ENCODE measurements around the gene CLTCL1.
"Not testable (repeated sequence)": the region's sequence is repeated elsewhere in the genome, so short reads cannot be mapped to it uniquely, and the experiment has no call there.

The CLTCL1 gene

DNA sequence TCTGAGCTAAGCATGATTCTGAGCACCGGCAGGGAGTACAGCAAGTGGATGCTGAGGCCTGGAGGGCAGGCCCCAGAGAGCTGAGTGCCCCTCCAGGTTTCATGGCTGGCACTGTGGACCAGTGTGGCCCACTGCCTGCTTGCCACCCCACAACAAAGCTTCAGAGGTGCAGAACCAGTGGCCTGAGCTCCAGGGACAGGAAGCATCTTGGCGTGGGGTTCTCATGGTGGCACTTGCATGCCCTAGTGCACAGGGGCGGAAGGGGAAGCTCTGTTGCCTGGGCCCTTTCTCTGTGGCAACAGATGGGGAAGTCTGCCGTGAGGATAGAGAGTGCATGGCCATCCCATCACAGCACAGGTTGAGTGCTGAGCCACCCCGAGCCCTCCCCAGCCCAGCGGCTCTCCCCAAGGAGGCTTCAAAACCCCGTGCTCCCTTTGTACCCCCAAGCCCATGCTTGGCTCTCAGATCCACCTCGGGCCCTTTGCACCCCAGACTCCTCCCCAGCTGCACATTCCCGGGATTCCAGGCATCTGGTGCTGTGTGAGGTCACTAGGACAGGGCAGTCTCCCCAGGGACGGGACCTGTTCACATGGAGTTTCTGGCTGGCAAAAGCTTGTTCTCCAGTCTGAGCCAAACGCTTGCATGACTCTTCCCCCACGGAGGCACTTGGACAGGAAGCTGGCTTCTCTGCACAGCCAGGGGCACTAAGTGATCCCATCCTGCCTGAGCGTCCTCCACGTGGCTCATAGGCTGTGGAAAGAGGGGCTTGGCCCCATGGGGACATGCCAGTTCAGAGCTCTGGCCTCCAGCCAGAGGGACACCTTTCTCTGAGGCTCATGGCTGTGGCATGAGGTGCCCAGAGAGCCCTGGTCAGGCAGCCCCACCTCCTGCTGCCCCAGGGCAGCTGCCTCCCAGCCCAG, 117.2 kb downstream of the CLTCL1 start:
- H3K36me3 Mint-ChIP-seq: no peaks in the 10 kb centered on the region
- peak; percentile 62 for ATAC-seq
- peak overlapping the region; percentile 62 for H3K4me3 Mint-ChIP-seq
- no peaks in the 10 kb centered on the region for H3K9me3 Mint-ChIP-seq
- peak overlapping the region; percentile 78 for H3K27ac Mint-ChIP-seq
- peaks cover 12% of the 10 kb centered on the region for H3K27me3 Mint-ChIP-seq
- H3K4me1 Mint-ChIP-seq: peaks cover 72% of the 10 kb centered on the region

GRCh38 chr22:19173047-19174035, 118.2 kb downstream of the CLTCL1 start:
- peak overlapping the region; percentile 78 for H3K27ac Mint-ChIP-seq
- no peaks in the 10 kb centered on the region for H3K9me3 Mint-ChIP-seq
- H3K36me3 Mint-ChIP-seq: no peaks in the 10 kb centered on the region
- H3K4me3 Mint-ChIP-seq: peak overlapping the region; percentile 78
- peaks cover 67% of the 10 kb centered on the region for H3K4me1 Mint-ChIP-seq
- peaks cover 23% of the 10 kb centered on the region for H3K27me3 Mint-ChIP-seq
- ATAC-seq: no peak

DNA sequence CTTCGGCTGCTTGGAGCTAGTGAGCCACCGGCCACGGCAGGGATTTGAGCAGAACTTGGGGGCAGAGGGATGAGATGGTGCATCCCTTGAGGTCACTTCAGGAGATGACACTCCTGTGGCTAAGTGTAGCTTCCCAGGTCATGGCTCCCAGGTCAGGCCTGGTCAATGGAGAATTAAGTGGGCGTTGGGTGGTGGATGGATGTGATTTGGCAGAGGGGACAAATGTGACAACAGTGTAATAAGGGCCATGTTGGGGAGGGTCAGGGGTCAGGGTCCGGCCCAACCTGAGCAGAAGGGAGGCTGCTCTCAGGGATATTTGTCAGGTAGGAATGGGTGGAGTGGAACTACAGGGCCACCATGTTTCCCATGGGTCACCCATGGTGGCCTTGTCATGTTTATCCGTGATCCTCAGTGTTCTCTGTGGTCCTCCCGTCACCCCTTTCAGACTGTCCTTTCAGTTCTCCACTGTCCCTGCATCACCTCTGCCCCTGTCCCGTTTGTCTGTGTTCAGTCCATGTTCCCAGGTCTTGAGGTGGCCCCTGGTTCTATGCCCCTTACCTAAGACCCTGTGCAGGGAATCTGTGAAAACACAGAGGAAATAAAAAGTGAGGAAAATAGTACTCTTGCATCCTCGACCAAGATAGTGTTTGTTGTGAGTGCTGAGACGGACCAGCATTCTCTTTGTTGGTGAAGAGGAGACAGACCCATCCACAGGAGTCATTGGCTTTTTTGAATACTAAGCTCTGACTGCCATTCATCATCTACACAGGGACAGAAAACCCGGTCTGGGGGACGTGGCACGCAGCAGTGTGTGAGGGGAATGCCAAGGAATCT, 119.1 kb downstream of the CLTCL1 start:
- Mint-ChIP-seq H3K36me3 (no peaks in the 10 kb centered on the region), H3K27ac (peak overlapping the region; percentile 78), H3K4me3 (peak overlapping the region; percentile 78), H3K9me3 (no peaks in the 10 kb centered on the region), H3K4me1 (peaks cover 67% of the 10 kb centered on the region), H3K27me3 (peaks cover 32% of the 10 kb centered on the region)
- ATAC-seq: no peak

GRCh38 chr22:19169947-19170318, 121.6 kb downstream of the CLTCL1 start:
- Mint-ChIP-seq H3K9me3 (no peaks in the 10 kb centered on the region), H3K4me3 (peak overlapping the region; percentile 52), H3K36me3 (no peaks in the 10 kb centered on the region), H3K27ac (no peak overlapping the region), H3K27me3 (peaks cover 46% of the 10 kb centered on the region), H3K4me1 (peaks cover 44% of the 10 kb centered on the region)
- no peak for ATAC-seq

DNA sequence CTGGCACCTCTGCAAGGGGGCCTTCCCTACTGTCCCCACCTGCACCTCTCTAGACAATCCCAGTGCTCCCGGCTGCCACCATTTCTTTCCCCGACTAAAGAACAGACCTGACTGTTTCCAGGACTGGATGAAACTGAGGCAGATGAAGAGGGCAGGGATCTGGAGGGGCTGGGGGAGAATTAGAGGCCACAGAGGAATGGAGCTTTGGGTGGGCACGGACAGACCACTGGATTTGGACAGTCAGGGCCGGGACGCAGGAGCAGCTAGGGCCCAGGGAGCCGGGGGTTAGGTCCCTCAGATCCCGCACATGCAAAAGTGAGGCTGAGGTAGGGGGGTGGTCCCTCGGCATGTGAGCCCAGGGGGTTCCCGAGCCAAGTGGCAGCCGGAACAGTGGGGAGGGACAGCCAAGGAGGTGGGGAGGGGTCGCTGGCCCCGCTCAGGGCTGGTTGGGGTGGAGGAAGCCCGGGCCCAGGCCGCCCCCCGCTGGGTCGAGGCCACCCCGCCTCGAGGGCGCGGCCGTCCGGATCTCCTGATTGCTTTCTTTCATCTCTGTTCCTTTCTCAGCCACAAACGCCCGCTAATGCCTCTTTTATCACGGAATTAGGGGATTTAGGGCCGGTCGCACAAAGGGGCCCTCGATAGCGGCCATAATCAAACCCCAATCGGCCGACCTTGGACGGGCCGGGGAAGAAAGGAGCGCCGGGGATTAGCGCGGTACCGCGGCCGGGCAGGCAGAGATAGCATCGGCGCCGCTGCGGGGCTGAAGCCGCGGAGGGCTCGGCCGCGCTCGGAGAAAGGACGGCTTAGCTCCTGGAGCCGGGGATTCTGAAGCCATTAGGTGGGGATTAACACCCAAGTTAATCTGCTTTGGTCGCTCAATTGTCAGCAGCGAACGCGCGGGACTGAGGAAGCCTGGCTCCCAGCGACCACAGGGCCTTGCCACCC, 122.2 kb downstream of the CLTCL1 start:
- Mint-ChIP-seq H3K4me3 (peak overlapping the region; percentile 52), H3K4me1 (peaks cover 37% of the 10 kb centered on the region), H3K9me3 (no peaks in the 10 kb centered on the region), H3K27ac (peak overlapping the region; percentile 23), H3K27me3 (peaks cover 53% of the 10 kb centered on the region), H3K36me3 (no peaks in the 10 kb centered on the region)
- ATAC-seq: no peak

DNA sequence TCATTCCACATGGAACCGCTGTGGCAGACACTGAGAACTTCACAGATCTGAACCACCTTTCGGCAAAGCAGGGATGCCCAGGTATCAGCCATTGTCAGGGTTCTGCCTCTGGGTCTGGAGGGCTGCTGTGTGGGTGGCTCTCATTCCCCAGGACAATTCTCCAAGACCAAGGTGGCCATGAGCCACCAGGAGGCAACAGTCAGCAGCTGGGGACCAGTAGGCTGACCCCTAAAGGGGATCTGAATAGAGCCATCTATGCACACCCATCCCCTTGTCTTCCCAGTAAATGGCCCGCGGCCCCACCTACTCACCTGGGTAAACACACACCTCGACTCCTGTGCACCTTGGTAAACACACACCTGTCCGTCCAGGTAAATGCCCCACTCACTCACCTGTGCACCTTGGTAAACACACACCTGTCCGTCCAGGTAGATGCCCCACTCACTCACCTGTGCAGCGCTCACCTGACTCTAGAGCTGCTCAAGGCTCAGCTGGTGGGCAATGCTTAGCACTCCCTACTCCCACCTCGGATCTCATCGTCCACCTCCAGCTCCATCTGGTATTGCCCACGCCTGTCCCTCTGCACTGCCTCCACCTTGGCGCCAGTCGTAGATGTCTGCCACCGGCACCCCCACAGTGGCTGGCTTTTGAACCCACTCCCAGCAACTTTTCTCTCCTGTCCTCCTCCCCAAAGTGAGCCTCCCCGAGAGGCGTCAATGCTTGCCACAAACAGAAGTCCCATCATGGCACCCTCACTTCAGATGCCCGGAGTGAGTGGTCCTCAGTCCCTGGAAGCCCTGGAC, 123.2 kb downstream of the CLTCL1 start:
- Mint-ChIP-seq H3K27ac (no peak overlapping the region), H3K27me3 (peaks cover 59% of the 10 kb centered on the region)
- no peak for ATAC-seq

GRCh38 chr22:19167106-19167869, 124.2 kb downstream of the CLTCL1 start:
- Mint-ChIP-seq H3K4me3 (no peak overlapping the region), H3K4me1 (peaks cover 17% of the 10 kb centered on the region), H3K27ac (no peak overlapping the region), H3K27me3 (peaks cover 61% of the 10 kb centered on the region), H3K9me3 (no peaks in the 10 kb centered on the region), H3K36me3 (no peaks in the 10 kb centered on the region)
- no peak for ATAC-seq

More for the DNA sequence above, 123.2 kb downstream of the CLTCL1 start:
- Mint-ChIP-seq H3K9me3 (no peaks in the 10 kb centered on the region), H3K4me3 (no peak overlapping the region), H3K36me3 (no peaks in the 10 kb centered on the region), H3K4me1 (peaks cover 27% of the 10 kb centered on the region)

- no peak for ATAC-seq
- Mint-ChIP-seq H3K4me1 (peaks cover 13% of the 10 kb centered on the region), H3K27ac (no peak overlapping the region), H3K9me3 (no peaks in the 10 kb centered on the region), H3K36me3 (no peaks in the 10 kb centered on the region), H3K27me3 (peaks cover 61% of the 10 kb centered on the region), H3K4me3 (no peak overlapping the region)
Measured at GRCh38 chr22:19166421-19166820, 125.1 kb downstream of the CLTCL1 start.

GRCh38 chr22:19164425-19164824, 127.1 kb downstream of the CLTCL1 start:
- Mint-ChIP-seq H3K36me3 (no peaks in the 10 kb centered on the region), H3K27ac (no peak overlapping the region), H3K27me3 (peaks cover 58% of the 10 kb centered on the region), H3K4me3 (no peak overlapping the region), H3K4me1 (no peaks in the 10 kb centered on the region), H3K9me3 (no peaks in the 10 kb centered on the region)
- ATAC-seq: no peak

- peaks cover 57% of the 10 kb centered on the region for H3K27me3 Mint-ChIP-seq
- not testable (repeated sequence) for H3K27ac Mint-ChIP-seq, ATAC-seq, H3K36me3 Mint-ChIP-seq, H3K4me1 Mint-ChIP-seq, H3K4me3 Mint-ChIP-seq, H3K9me3 Mint-ChIP-seq
Measured at GRCh38 chr22:19158649-19159048, 132.9 kb downstream of the CLTCL1 start.

- not testable (repeated sequence) for H3K36me3 Mint-ChIP-seq, H3K27ac Mint-ChIP-seq, H3K4me1 Mint-ChIP-seq, H3K4me3 Mint-ChIP-seq, ATAC-seq, H3K9me3 Mint-ChIP-seq
- H3K27me3 Mint-ChIP-seq: peaks cover 75% of the 10 kb centered on the region
Measured at GRCh38 chr22:19156109-19156508, 135.4 kb downstream of the CLTCL1 start.

GRCh38 chr22:19152942-19153883, 138.3 kb downstream of the CLTCL1 start:
- H3K36me3 Mint-ChIP-seq: no peaks in the 10 kb centered on the region
- no peak overlapping the region for H3K4me3 Mint-ChIP-seq
- ATAC-seq: no peak
- peaks cover 62% of the 10 kb centered on the region for H3K27me3 Mint-ChIP-seq
- peaks cover 6% of the 10 kb centered on the region for H3K4me1 Mint-ChIP-seq
- H3K9me3 Mint-ChIP-seq: peaks cover 3% of the 10 kb centered on the region
- H3K27ac Mint-ChIP-seq: no peak overlapping the region

Data from stimulated activated memory B cell treated with anti-CD40 and anti-IgM and Interleukin-4, amounts not matched to agents 10 μg/mL and 1 μg/mL and 100 μg/mL, for 72 hours (primary cell).